ENCODE measurements around the gene THAP3. TPM values are rescaled to one million over a fixed set of nuclear protein-coding genes. Genes with fewer than 3 reads are reported as not detected.

The THAP3 gene
- total and polyA plus RNA-seq, 2 experiments from 2014 or later = 15.1 to 23.8 TPM

DNA sequence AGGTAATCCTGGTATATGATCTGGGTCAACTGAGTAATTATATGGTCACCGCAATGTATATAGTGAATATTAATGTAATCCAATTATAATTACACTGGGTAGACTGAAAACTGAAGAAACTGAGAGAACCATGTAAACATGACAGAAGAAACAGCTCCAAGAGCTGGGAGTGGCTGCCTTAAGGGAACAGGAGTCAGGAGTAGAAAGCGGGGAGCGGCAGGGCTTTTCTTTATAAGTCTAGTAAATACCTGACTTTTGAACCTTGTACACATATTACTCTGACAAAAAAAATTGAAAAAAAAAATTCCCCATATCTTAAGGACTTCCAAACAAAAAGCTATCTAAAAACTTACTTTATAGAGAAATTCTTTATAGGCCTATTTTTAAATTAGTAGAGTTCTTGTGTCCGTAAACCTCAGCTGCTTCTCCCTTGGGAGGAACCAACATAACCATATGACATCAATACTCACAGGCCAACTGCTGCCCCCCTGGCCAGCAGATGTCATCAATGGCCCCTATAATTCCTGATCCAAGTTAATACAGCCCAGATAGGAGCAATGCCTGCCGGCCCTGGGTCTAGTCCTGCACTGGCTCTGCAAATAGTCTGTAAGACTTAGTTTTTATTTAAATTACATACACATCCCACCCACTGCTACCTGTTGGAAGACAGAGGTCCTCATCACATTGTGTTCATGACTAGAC is 33.8 kb downstream of the THAP3 start:
- no peaks in the 10 kb centered on the region for H3K27me3 ChIP-seq (ENCODE audit: insufficient read depth)
- ATAC-seq = no peak
- no peak for DNase-seq (ENCODE audit: low spot score)
- peaks cover 17% of the 10 kb centered on the region for H3K36me3 ChIP-seq (ENCODE audit: insufficient read depth)
- no peaks in the 10 kb centered on the region for H3K9me3 Mint-ChIP-seq
- H3K27ac ChIP-seq (ENCODE audit: low read depth) = no peak overlapping the region
- TF ChIP-seq, protein P1, sequence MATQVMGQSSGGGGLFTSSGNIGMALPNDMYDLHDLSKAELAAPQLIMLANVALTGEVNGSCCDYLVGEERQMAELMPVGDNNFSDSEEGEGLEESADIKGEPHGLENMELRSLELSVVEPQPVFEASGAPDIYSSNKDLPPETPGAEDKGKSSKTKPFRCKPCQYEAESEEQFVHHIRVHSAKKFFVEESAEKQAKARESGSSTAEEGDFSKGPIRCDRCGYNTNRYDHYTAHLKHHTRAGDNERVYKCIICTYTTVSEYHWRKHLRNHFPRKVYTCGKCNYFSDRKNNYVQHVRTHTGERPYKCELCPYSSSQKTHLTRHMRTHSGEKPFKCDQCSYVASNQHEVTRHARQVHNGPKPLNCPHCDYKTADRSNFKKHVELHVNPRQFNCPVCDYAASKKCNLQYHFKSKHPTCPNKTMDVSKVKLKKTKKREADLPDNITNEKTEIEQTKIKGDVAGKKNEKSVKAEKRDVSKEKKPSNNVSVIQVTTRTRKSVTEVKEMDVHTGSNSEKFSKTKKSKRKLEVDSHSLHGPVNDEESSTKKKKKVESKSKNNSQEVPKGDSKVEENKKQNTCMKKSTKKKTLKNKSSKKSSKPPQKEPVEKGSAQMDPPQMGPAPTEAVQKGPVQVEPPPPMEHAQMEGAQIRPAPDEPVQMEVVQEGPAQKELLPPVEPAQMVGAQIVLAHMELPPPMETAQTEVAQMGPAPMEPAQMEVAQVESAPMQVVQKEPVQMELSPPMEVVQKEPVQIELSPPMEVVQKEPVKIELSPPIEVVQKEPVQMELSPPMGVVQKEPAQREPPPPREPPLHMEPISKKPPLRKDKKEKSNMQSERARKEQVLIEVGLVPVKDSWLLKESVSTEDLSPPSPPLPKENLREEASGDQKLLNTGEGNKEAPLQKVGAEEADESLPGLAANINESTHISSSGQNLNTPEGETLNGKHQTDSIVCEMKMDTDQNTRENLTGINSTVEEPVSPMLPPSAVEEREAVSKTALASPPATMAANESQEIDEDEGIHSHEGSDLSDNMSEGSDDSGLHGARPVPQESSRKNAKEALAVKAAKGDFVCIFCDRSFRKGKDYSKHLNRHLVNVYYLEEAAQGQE (IDR thresholded peaks at IDR 0.05; ENCODE audit: unreplicated experiment) = no peak
- TF ChIP-seq EZH2 (IDR thresholded peaks at IDR 0.05; ENCODE audit: low read depth, unreplicated experiment) (no peak), NANOG (IDR thresholded peaks at IDR 0.05; ENCODE audit: borderline replicate concordance) (no peak), JUNB (IDR thresholded peaks at IDR 0.05; ENCODE audit: unreplicated experiment) (no peak), CREB1 (CRISPR knock-in tag; IDR thresholded peaks at IDR 0.05; ENCODE audit: low read depth) (no peak), POLR2AphosphoS5 (IDR thresholded peaks at IDR 0.05; ENCODE audit: low read depth) (no peak), STAT1 (IDR thresholded peaks at IDR 0.05; ENCODE audit: unreplicated experiment) (no peak), EZH2phosphoT487 (IDR thresholded peaks at IDR 0.05; ENCODE audit: unreplicated experiment) (no peak), ZNF114 (CRISPR knock-in tag; IDR thresholded peaks at IDR 0.05) (no peak), ZNF331 (CRISPR knock-in tag; IDR thresholded peaks at IDR 0.05; ENCODE audit: low read depth) (no peak)
- TF ChIP-seq, protein P2, sequence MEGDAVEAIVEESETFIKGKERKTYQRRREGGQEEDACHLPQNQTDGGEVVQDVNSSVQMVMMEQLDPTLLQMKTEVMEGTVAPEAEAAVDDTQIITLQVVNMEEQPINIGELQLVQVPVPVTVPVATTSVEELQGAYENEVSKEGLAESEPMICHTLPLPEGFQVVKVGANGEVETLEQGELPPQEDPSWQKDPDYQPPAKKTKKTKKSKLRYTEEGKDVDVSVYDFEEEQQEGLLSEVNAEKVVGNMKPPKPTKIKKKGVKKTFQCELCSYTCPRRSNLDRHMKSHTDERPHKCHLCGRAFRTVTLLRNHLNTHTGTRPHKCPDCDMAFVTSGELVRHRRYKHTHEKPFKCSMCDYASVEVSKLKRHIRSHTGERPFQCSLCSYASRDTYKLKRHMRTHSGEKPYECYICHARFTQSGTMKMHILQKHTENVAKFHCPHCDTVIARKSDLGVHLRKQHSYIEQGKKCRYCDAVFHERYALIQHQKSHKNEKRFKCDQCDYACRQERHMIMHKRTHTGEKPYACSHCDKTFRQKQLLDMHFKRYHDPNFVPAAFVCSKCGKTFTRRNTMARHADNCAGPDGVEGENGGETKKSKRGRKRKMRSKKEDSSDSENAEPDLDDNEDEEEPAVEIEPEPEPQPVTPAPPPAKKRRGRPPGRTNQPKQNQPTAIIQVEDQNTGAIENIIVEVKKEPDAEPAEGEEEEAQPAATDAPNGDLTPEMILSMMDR (conservative IDR thresholded peaks at IDR 0.05; ENCODE audit: low read depth in 2 of 2) = no peak
- TF ChIP-seq, protein P3, sequence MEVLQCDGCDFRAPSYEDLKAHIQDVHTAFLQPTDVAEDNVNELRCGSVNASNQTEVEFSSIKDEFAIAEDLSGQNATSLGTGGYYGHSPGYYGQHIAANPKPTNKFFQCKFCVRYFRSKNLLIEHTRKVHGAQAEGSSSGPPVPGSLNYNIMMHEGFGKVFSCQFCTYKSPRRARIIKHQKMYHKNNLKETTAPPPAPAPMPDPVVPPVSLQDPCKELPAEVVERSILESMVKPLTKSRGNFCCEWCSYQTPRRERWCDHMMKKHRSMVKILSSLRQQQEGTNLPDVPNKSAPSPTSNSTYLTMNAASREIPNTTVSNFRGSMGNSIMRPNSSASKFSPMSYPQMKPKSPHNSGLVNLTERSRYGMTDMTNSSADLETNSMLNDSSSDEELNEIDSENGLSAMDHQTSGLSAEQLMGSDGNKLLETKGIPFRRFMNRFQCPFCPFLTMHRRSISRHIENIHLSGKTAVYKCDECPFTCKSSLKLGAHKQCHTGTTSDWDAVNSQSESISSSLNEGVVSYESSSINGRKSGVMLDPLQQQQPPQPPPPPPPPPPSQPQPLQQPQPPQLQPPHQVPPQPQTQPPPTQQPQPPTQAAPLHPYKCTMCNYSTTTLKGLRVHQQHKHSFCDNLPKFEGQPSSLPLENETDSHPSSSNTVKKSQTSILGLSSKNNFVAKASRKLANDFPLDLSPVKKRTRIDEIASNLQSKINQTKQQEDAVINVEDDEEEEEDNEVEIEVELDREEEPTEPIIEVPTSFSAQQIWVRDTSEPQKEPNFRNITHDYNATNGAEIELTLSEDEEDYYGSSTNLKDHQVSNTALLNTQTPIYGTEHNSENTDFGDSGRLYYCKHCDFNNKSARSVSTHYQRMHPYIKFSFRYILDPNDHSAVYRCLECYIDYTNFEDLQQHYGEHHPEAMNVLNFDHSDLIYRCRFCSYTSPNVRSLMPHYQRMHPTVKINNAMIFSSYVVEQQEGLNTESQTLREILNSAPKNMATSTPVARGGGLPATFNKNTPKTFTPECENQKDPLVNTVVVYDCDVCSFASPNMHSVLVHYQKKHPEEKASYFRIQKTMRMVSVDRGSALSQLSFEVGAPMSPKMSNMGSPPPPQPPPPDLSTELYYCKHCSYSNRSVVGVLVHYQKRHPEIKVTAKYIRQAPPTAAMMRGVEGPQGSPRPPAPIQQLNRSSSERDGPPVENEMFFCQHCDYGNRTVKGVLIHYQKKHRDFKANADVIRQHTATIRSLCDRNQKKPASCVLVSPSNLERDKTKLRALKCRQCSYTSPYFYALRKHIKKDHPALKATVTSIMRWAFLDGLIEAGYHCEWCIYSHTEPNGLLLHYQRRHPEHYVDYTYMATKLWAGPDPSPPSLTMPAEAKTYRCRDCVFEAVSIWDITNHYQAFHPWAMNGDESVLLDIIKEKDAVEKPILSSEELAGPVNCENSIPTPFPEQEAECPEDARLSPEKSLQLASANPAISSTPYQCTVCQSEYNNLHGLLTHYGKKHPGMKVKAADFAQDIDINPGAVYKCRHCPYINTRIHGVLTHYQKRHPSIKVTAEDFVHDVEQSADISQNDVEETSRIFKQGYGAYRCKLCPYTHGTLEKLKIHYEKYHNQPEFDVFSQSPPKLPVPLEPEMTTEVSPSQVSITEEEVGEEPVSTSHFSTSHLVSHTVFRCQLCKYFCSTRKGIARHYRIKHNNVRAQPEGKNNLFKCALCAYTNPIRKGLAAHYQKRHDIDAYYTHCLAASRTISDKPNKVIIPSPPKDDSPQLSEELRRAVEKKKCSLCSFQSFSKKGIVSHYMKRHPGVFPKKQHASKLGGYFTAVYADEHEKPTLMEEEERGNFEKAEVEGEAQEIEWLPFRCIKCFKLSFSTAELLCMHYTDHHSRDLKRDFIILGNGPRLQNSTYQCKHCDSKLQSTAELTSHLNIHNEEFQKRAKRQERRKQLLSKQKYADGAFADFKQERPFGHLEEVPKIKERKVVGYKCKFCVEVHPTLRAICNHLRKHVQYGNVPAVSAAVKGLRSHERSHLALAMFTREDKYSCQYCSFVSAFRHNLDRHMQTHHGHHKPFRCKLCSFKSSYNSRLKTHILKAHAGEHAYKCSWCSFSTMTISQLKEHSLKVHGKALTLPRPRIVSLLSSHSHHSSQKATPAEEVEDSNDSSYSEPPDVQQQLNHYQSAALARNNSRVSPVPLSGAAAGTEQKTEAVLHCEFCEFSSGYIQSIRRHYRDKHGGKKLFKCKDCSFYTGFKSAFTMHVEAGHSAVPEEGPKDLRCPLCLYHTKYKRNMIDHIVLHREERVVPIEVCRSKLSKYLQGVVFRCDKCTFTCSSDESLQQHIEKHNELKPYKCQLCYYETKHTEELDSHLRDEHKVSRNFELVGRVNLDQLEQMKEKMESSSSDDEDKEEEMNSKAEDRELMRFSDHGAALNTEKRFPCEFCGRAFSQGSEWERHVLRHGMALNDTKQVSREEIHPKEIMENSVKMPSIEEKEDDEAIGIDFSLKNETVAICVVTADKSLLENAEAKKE (CRISPR knock-in tag; IDR thresholded peaks at IDR 0.05) = no peak
- TF ChIP-seq, protein P4, sequence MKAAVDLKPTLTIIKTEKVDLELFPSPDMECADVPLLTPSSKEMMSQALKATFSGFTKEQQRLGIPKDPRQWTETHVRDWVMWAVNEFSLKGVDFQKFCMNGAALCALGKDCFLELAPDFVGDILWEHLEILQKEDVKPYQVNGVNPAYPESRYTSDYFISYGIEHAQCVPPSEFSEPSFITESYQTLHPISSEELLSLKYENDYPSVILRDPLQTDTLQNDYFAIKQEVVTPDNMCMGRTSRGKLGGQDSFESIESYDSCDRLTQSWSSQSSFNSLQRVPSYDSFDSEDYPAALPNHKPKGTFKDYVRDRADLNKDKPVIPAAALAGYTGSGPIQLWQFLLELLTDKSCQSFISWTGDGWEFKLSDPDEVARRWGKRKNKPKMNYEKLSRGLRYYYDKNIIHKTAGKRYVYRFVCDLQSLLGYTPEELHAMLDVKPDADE (IDR thresholded peaks at IDR 0.05) = no peak
- peaks cover 37% of the 10 kb centered on the region for H3K36me3 Mint-ChIP-seq (ENCODE audit: low read depth)
- no peaks in the 10 kb centered on the region for H3F3A ChIP-seq (replicated peaks; ENCODE audit: low read depth)
- peaks cover 4% of the 10 kb centered on the region for H3K27me3 Mint-ChIP-seq (ENCODE audit: insufficient read depth, low read depth, poor library complexity)
- no peak overlapping the region for H3K4me2 ChIP-seq
- no peaks in the 10 kb centered on the region for H3K4me1 Mint-ChIP-seq
- no peak overlapping the region for H3K27ac Mint-ChIP-seq
- H3K4me3 Mint-ChIP-seq = no peak overlapping the region
- no peaks in the 10 kb centered on the region for H3K9me2 ChIP-seq (ENCODE audit: insufficient read depth)
- peaks cover 54% of the 10 kb centered on the region for H3K79me2 ChIP-seq (replicated peaks; ENCODE audit: insufficient read depth)
- H4K20me1 ChIP-seq (replicated peaks; ENCODE audit: insufficient read depth) = peaks cover 10% of the 10 kb centered on the region
- H2AFZ ChIP-seq = no peak overlapping the region
- H3K4me3 ChIP-seq = no peak overlapping the region
- H3K4me1 ChIP-seq (ENCODE audit: insufficient read depth) = no peaks in the 10 kb centered on the region

Measured in GM23338 (cell line).